HG03039 (cell line): ENCODE results near the gene HOXA9.

Experiments
- ATAC-seq: cut with Tn5 transposase; IDR thresholded peaks from one replicate; pipeline ENCODE4 v1.9.1; 2021; ENCODE audit warnings: mild to moderate bottlenecking, moderate library complexity; ENCODE audit not compliant: unreplicated experiment

The HOXA9 gene

DNA sequence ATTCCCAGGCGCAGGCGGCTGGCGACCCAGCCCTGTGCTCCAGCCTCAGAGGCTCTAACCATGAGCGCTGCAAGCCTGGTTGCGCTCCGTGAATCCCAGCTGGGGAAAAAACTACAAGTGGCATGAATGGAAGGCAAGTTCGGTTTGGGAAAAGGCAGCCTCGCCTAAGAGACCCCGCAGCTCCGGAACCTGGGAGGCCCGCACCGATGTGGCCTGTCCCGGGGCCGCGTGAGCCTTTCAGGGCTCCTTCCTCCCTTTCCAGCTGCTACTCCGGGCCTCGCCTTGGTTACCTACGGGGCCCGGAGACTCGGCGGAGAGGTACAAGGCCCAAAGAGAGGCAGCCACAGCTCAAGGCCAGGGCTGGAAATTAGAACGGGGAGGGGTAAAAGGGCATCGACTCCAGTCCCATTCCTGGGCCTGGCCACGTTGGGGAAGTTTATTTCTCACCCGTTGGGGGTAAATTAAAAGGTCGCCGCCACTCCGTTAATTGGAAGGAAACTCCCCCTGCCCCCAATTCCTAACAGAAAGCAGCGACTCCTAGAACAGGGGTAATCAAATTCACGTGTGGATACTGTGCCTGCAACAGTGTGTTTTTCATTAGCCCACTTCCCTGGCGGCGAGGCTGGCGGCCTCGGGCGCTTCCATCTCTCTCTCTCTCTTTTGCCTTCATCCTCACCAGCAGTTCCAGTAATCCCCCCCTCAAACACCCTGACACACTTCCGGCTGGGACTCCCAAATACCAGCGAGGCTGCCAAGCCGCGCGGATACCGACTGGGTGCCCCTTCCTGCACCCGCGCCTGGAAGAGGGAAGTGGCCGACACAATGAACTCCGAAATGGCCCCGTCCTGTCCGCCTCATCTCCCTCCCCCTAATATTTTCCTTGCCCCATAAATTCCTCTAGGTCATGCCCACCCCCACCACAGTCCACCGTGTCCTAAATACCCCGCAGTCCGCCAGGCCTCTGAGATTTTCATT, 1.5 kb upstream of the HOXA9 start:
- no peak for ATAC-seq

DNA sequence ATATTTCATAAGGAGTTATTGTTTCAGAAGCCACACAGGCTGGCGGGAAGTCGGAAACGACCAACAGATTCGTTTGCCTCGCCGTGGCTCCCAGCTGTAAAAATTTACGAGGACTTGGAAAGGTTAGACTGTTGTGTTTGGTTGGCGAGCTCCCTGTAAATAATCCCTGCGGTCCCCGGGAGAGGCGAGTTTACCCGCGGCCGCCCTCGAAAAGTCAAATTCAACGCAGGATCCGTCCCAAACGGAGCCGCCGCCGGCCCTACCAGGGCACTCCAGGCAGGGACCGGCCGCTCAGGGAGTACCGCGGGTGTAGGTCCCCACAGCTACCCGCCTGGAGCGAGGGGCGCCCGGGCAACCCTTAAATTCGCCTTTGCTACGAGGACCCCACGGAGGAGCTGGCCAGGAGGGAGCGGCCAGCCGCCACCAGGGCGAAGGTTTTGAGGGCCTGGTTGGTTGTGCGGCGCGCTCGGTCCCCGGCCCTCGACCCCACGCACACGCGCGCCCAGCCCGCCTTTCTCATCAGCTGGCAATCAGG, 726 bp upstream of the HOXA9 start:
- ATAC-seq = no peak

DNA sequence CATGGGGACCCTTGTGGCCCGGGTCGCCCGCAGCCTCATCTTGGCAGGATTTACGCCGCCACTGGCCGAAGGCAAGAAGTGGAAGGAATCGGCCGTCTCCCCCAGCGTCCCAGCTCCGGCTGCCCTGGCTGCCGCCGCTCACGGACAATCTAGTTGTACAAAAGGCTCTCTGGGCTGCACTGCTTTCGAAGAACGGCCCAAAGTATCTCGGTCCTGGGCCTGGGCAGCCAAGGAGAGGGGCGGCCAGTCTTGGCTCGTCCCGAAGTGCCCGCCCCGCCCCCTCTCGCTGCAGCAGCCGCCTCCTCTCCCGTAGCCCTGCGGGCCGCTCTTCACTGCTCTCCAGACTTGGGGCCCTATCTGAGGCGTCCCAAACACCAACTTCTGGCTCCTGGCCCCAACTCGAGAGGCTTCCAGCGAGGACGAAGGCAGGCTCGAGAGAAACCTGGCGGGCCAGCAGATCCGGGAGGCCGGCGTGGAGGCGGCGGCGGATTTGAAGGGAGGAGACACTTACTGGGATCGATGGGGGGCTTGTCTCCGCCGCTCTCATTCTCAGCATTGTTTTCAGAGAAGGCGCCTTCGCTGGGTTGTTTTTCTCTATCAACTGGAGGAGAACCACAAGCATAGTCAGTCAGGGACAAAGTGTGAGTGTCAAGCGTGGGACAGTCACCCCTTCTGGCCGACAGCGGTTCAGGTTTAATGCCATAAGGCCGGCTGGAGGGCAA, 809 bp downstream of the HOXA9 start:
- no peak for ATAC-seq

DNA sequence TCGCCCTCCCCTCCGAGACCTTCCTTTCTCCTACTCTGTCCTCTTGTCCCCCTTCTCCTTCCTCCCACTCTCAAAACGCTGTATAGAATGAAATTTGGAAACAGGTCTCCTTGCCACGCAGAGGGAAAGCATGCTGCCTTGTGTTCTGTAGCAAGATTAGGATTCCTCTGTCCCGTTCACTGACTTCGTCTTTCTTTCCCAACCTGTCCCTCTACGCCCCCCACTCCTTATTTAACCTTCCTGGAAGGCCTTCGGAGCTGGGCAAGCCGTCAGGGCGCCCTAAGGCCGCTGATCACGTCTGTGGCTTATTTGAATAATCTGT, 1.3 kb downstream of the HOXA9 start:
- ATAC-seq = no peak

DNA sequence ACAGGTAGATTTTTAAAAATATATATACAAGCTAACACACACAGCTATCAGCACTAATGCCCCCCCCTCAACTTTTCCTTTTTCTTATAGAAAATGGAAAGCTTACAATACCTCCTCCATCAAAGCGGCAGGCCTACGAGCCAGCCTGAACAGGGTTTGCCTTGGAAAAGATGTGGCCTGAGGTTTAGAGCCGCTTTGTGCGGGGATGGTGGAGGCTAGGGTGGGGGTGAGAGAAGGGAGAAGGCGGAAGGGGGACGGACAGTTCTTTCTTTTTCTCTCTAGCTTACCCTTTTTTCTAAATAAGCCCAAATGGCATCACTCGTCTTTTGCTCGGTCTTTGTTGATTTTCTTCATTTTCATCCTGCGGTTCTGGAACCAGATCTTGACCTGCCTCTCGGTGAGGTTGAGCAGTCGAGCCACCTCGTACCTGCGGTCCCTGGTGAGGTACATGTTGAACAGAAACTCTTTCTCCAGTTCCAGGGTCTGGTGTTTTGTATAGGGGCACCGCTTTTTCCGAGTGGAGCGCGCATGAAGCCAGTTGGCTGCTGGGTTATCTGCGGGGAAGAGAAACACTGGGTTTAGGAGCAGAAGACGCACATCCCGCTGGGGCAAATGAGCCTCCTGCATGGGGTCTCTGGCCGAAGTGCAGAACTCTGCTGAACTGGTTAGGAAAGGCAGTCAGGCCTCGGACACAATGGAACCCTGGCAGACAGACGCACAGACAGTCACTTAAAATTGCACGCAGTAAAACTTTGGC, 1.9 kb downstream of the HOXA9 start:
- ATAC-seq = no peak

DNA sequence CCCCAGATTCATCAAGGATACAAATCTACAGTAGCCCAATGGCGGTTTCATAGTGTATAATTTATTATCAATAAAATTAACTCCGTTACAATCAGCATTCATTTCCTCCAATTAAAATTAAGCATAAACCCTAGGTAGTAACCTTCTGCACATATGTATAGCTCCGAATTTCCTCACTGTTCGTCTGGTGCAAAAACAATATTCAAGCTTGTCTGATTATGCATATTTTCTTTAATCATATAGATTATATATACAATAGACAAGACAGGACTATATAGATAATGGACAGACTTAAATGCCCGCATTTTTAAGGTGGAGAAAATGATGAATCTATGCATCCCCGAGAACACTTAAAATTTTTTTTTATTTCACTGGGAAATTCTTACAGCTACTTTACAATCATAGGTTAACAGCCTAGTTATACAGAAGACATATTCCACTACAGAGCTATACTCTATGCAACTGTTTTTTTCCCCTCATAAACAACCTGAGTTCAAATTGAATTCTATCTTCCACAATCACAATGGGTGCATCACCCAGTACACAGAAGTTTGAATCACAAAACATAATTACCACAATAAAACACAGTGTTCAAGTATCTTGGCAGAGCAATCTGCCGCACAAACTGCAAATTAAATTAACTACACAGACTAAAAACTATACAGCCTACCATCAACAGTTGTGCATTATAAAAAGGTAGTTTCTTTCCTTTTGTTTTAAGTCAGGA, 2.6 kb downstream of the HOXA9 start:
- ATAC-seq = no peak

DNA sequence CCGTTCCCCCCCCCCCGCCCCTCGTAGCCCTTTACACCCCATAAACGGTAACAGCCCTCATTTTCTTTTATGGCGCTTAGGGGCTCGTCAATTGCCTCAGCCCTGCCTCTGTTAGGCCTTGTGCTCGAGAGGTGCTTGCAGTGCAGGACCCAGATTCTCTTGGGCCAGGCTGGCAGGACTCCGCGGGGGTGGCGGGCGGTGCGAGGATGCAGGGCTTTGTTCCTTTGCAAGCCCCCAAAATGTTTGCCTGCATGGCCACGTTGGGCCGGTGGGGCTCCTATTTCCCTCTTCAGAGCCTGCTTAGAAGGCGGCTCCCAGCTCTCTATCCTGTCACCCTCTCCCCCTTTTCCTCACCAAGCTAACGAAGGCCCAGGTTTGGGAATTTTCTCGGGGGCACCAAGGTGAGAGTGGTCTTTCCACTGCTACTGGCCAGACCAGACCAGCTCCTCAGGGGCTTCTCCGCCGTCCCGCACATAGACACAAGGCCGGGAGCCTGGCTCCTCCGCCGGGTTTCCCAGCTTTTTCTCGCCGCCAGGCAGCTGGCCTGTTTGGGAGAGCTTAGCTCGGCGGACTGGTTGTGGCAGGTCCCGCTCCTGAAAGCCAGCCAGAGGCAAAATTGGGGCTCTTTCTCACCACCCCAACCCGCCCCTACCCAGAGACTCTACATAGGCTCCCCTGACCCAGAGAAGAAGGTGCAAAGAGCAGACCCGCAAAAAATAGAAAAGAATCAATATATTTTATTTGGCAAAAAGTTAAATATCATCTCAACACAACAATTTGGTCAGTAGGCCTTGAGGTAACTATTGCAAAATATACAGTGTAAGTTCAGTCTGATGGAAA, 3.4 kb downstream of the HOXA9 start:
- no peak for ATAC-seq

DNA sequence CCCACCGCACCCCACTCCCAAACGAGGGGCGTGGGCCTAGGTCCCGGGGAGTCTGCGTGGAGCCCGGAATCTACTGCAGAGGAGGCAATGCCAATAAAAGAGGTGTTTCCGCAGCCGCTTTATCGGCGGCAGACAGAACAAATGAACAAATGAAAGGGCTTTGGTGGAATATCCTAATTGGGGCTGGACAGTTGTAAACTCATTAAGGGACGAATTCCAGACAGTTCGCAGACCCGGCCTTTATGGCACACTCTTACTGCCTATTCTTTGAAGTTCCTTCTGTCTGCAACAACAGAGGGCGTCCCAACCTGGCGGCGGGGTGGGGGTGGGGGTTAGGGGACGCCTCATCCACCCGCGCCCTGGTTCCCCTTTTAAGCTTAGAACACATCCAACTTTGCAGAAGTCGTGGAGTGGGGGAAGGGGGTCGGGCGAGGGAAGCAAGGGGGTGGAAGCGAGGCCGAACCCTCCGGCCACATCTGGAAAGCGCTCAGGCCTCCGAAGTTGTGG, 4.1 kb downstream of the HOXA9 start:
- ATAC-seq = no peak

DNA sequence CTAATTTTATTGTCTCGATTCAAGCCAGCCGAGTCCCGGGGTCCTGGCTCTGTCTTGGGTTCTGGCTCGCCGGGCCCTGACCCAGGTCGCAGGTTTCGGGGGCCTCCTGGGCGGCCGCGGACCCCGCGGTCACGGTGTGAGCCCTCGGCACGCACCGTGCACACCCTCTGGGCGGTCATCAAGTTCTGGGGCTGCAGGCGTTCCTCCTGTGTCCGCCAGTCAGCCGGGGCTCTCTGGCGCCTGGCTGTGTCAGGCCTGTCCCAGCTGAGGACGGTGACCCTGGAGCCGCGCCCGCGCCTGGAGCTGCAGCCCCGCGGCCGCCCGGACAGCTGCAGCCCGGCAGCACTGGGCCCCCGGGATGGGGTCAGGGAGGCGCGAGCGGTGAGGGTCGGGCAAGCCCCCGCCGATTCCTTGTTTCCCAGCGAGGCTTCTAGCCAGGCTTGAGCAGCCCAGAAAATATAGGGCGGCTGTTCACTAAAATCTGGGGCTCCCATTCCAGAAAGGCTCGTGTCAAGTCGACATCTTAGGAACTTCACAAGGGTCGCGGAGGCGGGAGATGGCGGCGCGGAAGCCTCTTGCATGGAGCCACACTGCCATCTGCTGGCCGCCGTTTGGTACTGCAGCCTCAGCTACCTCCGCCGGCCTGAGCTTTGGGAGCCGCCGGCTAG, 4.7 kb downstream of the HOXA9 start:
- ATAC-seq = peak; percentile 47

DNA sequence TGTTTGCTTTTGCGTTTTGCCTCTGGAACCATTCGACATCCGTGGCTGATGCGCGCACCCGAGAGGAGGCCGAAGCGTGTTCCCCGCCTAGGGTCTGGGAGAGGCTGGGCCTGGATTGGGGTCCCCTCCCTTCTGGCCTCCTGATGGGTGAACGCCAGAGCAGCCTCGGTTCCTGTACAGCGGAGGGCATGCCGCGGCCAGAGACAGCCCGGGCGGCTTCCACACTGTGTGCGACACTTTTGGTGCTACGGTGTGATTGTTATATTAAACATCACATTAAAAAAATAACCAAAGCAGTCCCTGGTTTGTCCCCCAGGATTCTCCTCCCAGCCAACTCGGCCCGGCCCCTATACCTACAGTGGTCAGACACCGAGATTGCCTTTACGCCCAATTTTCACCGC, 5.2 kb downstream of the HOXA9 start:
- ATAC-seq = no peak

DNA sequence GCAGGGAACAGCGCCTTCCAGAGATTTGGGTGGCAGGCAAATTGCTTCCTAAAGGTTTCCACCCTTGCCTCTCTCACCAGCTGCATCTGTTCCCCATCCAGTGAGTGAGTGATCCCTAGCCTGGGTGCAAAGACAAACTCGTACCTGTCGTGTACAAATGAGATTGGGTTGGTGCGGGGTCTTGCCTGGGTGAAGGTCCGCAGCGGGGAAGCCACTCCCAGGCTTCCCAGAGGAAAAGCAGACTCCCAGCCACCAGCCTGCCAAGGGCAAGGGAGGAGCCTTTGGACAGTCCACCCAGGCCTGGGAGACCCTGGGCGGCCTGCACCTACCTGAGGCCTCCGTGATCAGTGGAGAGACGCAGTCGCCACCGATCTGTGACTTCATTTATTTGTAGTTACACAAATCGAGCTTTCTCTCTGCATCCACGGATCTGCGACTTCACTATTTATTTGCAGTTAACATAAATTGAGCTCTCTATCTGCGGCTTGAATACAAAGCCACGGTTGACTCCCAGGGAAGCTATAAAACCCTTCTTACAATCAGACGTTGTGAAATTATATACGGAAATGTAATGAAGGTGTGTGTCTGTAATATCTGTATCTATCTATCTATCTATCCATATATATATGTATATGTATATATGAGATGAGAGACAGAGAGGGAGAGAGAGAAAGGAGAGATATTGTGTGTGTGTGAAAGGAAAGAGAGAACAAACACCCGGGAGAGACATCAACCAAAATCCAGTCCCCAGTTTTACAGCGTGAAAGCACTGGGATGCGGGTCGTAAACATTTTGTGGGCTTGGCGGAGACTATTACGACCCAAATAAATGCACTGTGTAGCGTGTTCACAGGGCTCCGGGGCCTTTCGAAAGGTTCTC, 5.8 kb downstream of the HOXA9 start:
- ATAC-seq = no peak

DNA sequence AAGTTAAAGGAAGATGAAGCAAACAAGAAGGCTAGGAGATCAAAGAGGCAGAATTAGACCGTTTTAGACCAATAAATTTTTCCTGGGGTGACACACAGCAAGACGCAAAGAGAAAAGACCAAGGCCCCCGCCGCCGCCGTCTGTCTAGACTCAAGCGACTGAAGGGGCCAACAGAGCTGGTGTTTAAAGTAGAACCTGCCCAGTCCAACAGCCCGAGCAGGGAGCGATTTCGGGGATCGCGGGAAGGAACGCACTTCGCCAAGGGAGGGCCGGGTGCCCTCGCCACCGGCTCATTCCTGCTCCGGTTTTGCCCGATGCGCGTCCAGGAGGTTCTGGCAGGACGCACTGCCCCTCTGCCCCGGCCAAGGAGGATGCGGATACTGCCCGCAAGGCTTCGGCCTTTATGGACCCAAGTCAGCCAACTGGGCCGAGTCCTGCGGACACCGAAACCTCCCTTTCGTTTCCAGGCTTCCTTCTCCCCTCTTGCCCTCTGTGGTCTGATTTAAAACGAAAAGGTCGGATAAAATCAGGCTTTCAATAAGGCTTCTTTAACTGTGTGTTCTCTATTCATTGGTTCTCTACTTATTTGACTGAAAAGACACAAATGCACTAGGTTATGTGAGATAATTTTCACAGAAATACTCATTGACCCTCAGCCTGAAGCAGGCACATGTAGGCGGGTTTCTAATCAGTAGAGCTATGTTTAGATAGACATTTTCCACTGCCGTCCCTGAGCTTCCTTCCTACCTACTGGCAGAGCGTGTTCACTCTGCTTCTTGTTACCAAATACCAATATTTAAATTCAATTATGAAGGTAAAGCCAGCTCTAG, 6.7 kb downstream of the HOXA9 start:
- no peak for ATAC-seq

DNA sequence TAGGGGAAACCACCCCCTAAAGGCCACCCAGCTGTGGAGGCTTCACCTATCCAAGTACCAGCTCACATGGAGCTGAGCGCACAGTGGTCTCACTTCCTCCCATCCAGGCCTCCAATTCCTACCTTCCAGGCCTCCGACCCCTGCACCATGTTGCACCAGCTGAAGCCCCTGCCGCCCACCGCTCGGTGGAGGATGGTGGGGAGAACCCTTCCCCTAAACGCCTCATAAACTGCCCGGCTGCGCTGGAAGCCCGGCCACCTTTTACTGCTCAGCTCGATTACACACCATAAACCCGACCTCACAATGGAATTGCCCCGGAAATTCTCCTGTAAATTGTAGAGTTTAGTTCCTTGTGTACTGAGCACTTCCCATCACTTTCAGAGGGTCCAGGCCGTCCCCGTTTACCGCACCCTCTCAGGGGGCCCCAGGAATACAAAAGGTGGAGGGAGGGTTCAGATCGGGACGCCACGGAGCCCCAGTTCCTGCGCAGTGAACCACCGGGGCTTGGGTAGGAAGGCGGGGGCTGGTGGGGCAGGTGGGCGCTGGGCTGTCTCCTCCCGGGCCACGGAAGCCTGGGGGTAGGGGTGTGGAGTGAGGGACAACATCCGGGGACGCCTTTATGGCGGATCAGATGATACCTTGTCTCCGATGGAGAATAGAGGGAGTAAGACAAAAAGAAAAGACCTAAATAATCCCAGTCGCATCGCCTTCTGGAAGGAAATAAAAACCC, 7.5 kb downstream of the HOXA9 start:
- no peak for ATAC-seq

DNA sequence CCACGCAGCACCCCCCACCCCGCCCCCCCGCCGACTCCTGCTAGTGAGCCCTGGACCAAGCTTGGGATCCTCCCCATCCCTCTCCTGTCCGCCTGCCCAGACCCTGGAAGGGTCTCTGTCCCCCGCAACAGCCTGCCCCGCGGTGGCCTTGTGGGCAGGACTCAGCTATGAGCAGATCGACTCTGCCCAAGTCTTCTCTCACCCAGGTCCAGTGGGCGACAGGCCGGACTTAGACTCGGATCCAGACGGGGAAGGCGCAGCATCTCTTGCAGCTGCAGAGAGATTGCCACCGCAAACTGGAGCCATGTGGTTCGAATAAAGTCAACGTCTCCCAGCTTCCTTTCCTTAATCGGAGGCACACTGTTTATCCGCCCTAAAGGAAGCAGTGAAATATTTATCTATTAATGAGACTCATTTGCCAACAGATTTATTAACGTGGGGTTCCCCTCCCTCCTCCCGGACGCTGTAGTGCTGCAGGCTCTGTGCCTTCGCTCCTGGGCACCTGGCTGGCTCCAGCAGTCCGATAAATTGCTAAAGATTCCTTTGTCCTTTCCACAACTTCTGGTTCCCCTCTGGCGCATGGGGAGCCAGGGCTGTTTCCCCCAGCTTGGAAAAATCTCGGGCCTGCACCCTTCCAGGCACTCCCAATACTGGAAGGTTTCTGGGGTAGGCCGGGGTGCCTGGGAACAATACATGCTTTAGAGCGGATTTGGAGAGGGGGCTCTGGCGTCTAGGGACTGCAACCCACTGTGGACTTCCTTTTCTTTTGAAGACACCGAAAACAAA, 8.2 kb downstream of the HOXA9 start:
- no peak for ATAC-seq

DNA sequence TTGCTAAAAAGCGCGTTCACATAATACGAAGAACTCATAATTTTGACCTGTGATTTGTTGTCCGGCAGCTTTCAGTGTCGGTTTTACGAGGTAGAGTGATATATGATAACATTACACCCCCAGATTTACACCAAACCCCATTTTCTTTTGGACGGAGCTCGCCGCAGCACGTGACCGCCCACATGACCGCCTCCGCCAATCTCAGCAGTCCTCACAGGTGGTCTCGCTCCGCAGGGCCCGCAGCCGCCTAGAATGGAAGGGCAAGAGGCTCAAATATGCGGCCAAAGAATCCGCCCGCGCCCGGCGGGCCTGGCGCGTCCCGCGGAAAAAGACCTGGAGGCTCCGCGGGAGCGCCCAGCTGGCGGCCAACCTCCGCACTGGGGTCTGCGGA, 8.8 kb downstream of the HOXA9 start, which contains the start of gene HOXA7:
HOXA7 (minus strand) TSS at position 168 of the 391 bp plus-strand sequence; CDS start at position 38, 130 bp downstream.
- no peak for ATAC-seq
